AG04449 (cell line): ENCODE data around the gene CISTR.

Source experiments
- CTCF ChIA-PET: fragments of 350-600 bp; formaldehyde crosslinking; extraction: SDS; loops from one replicate; lab custom pipeline; 2021; ENCODE audit warnings: antibody characterized with exemption; lab: Yijun Ruan, JAX
- POLR2A ChIA-PET: fragments of 400-600, 350-600 bp; formaldehyde crosslinking; extraction: SDS; loops from one replicate; lab custom pipeline; 2020; ENCODE audit warnings: antibody characterized with exemption, inconsistent platforms; lab: Yijun Ruan, JAX
- DNase-seq: peaks from one replicate; pipeline ENCODE4 v3.0.0-alpha.2; 2010; ENCODE audit warnings: low read depth, low spot score
- H3K4me3 ChIP-seq: 2 replicates; pipeline ENCODE4 v1.5.1; 2011; ENCODE audit warnings: low read depth, mild to moderate bottlenecking, control low read depth, low read length
- TF ChIP-seq, protein P1 (sequence below): IDR thresholded peaks from one replicate; pipeline ENCODE4 v1.5.1; 2011; ENCODE audit warnings: mild to moderate bottlenecking, moderate library complexity, low read length, control low read depth, inconsistent platforms; ENCODE audit not compliant: insufficient read depth; ENCODE audit errors: missing control alignments

Gene CISTR

GRCh38 chr12:53777936-53778644 is 26.3 kb upstream of the CISTR start:
- no peak overlapping the region for H3K4me3 ChIP-seq
- TF ChIP-seq, protein P1, sequence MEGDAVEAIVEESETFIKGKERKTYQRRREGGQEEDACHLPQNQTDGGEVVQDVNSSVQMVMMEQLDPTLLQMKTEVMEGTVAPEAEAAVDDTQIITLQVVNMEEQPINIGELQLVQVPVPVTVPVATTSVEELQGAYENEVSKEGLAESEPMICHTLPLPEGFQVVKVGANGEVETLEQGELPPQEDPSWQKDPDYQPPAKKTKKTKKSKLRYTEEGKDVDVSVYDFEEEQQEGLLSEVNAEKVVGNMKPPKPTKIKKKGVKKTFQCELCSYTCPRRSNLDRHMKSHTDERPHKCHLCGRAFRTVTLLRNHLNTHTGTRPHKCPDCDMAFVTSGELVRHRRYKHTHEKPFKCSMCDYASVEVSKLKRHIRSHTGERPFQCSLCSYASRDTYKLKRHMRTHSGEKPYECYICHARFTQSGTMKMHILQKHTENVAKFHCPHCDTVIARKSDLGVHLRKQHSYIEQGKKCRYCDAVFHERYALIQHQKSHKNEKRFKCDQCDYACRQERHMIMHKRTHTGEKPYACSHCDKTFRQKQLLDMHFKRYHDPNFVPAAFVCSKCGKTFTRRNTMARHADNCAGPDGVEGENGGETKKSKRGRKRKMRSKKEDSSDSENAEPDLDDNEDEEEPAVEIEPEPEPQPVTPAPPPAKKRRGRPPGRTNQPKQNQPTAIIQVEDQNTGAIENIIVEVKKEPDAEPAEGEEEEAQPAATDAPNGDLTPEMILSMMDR = no peak
- DNase-seq = no peak
- CTCF ChIA-PET = interaction anchor here (0.8 to 1.6 kb wide), 3 partner anchors 14 to 31 kb away, joined by 4 to 9 read pairs (median 4); no protein-coding TSS in a partner anchor
- POLR2A ChIA-PET = no interaction called here

- TF ChIP-seq, protein P1 = no peak
- H3K4me3 ChIP-seq = no peak overlapping the region
- no peak for DNase-seq
- ChIA-PET CTCF (interaction anchor here (0.8 to 1.6 kb wide), 3 partner anchors 15 to 30 kb away, joined by 4 to 9 read pairs (median 4); no protein-coding TSS in a partner anchor), POLR2A (no interaction called here)
These were observed 25.6 kb upstream of the CISTR start for GRCh38 chr12:53777412-53777811.

GRCh38 chr12:53776872-53777271 is 25.1 kb upstream of the CISTR start:
- TF ChIP-seq, protein P1 = no peak
- ChIA-PET CTCF (interaction anchor here (1.1 to 2.0 kb wide), 3 partner anchors 14 to 33 kb away, joined by 3 to 4 read pairs (median 4); no protein-coding TSS in a partner anchor), POLR2A (no interaction called here)
- no peak for DNase-seq
- no peak overlapping the region for H3K4me3 ChIP-seq

DNA sequence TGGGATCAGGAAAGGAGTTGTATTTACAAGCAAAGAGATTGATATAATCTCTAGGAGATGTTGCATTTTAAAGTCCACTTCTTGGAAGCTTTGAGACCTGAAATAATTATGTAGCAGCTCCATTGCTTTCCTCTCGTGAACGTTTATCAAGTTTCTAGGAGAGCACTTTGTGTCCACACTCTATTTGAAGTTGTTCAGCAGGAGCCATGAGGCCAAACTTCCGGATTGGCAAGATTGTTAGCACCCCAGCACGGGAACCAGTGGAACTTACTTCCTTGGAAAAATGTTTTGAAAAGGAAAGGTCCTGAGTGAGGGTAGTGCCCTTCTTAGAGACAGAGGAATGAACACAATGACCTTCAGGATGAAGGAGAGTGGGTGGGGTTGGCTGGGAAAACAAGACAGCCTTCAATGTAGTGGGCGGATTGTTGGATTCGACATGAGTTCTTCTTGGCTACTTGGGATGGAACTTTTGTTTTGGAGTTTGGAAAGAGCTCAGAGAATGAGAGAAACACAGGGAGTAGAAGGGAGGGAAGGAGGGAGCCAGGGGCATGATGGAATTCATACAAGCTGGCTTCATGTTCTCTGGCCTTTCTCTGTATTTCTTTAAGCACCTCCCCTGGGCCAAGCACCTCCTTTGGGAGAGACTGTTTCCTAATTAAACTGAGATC is 23.8 kb upstream of the CISTR start:
- TF ChIP-seq, protein P1 = no peak
- no peak overlapping the region for H3K4me3 ChIP-seq
- ChIA-PET POLR2A (no interaction called here), CTCF (interaction anchor here (1.0 to 2.0 kb wide), 4 partner anchors 16 to 59 kb away, joined by 3 to 5 read pairs (median 4); no protein-coding TSS in a partner anchor)
- DNase-seq = no peak

DNA sequence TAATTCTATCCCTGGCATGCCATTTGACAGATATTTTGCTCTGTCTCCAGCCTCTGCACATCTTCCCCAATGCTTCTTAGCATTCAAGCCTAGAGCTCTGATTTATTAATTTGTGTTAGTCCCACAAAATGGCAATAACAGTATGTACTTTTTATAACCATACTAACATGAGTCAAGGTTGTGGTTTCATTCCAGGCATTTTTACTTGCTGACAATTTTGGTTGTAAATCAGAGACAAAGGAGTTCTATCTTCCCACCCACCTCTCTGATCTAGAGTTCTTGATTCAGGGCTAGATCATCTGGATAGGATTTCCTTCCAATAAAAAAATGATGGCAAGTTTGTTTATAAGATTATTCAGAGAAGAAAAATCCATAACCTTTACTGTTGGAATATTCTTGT is 18.5 kb upstream of the CISTR start:
- DNase-seq = peak; percentile 90
- POLR2A ChIA-PET = interaction anchor here (0.6 to 1.3 kb wide), 3 partner anchors 13 to 231 kb away, joined by 3 read pairs; partner anchors contain the start of gene HOXC10

More for the DNA sequence above, 18.5 kb upstream of the CISTR start:
- no peak overlapping the region for H3K4me3 ChIP-seq
- TF ChIP-seq, protein P1 = no peak
- CTCF ChIA-PET = interaction anchor here (1.4 to 3.1 kb wide), 9 partner anchors 12 to 437 kb away, joined by 4 to 33 read pairs (median 8); partner anchors contain the start of gene HOXC10
